ENCODE data around the gene AFP. TPM values are rescaled to one million over a fixed set of nuclear protein-coding genes. Genes with fewer than 3 reads are reported as not detected.

AFP gene
- total and polyA plus RNA-seq, 2 of the 8 experiments (the other 6 are each of a cell fraction or from before 2014, with no cell fraction given) = 6.1 to 10.4 TPM

DNA sequence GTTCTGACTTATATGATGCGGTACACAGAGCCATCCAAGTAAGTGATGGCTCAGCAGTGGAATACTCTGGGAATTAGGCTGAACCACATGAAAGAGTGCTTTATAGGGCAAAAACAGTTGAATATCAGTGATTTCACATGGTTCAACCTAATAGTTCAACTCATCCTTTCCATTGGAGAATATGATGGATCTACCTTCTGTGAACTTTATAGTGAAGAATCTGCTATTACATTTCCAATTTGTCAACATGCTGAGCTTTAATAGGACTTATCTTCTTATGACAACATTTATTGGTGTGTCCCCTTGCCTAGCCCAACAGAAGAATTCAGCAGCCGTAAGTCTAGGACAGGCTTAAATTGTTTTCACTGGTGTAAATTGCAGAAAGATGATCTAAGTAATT lies 15.4 kb upstream of the AFP start:
- Histone ChIP-seq H2AK5ac (ENCODE audit: low read depth, low read length) (no peak overlapping the region), H2BK120ac (replicated peaks; ENCODE audit: low read depth, low read length) (no peak overlapping the region), H3K14ac (ENCODE audit: insufficient read length) (no peak overlapping the region), H3K9ac (replicated peaks in 1 of 4; ENCODE audit: extremely low read depth in 1 of 4, low read depth in 3 of 4, low read length in 3 of 4) (no peak overlapping the region), H2BK15ac (ENCODE audit: low read length) (no peak overlapping the region), H2BK5ac (ENCODE audit: low read depth, low read length) (no peak overlapping the region), H3K4ac (replicated peaks; ENCODE audit: insufficient read length, low read depth, low read length) (no peak overlapping the region), H3K23ac (ENCODE audit: insufficient read length) (no peak overlapping the region), H2AFZ (ENCODE audit: low read length) (no peak overlapping the region), H4K5ac (ENCODE audit: insufficient read length, low read depth, low read length) (no peak overlapping the region), H3K18ac (ENCODE audit: extremely low read depth, low read length) (no peak overlapping the region), H3K23me2 (ENCODE audit: low read depth, low read length) (no peaks in the 10 kb centered on the region), H4K91ac (replicated peaks; ENCODE audit: insufficient read length, low read length) (no peak overlapping the region), H3K27ac (ENCODE audit: low read depth, low read length) (no peak overlapping the region), H3K4me3 (ENCODE audit: extremely low read depth in 1 of 4, insufficient read depth in 2 of 4, low read depth in 3 of 4, low read length in 4 of 4) (no peak overlapping the region), H4K20me1 (replicated peaks in 1 of 2; ENCODE audit: control insufficient read depth in 1 of 2, insufficient read depth in 2 of 2, low read length in 2 of 2) (no peaks in the 10 kb centered on the region), H3K56ac (replicated peaks; ENCODE audit: insufficient read length, low read depth, low read length) (no peak overlapping the region), H3K4me2 (ENCODE audit: insufficient read depth in 1 of 2, low read depth in 2 of 2, low read length in 2 of 2) (no peak overlapping the region), H2BK20ac (ENCODE audit: low read length) (no peak overlapping the region), H3K9me3 (ENCODE audit: insufficient read depth in 2 of 2, low read depth in 1 of 2, low read length in 1 of 2) (no peaks in the 10 kb centered on the region), H2BK12ac (ENCODE audit: low read depth, low read length) (no peak overlapping the region), H3K36me3 (ENCODE audit: control insufficient read depth in 2 of 4, insufficient read depth in 4 of 4, low read length in 3 of 4) (no peaks in the 10 kb centered on the region), H3K79me1 (ENCODE audit: low read depth, low read length) (no peaks in the 10 kb centered on the region), H4K8ac (ENCODE audit: extremely low read depth, insufficient read depth, low read length) (no peak overlapping the region), H3K79me2 (ENCODE audit: control insufficient read depth in 1 of 2, insufficient read depth in 2 of 2, low read length in 2 of 2) (no peaks in the 10 kb centered on the region), H3K4me1 (replicated peaks in 1 of 4; ENCODE audit: control insufficient read depth in 3 of 4, insufficient read depth in 4 of 4, low read length in 3 of 4) (peaks cover 0 to 4% (median 0%) of the 10 kb centered on the region in 4 experiments; a peak in 3 of 7 replicates), H3K27me3 (replicated peaks in 1 of 4; ENCODE audit: control insufficient read depth in 3 of 4, extremely low read depth in 1 of 4, insufficient read depth in 3 of 4, low read length in 3 of 4) (no peaks in the 10 kb centered on the region)
- 97% methylated on average over 2 of the region's 2 CpGs; no CpG with 5 or more reads in 1 of the 2 experiments for WGBS, 2 experiments (ENCODE audit: extremely low coverage in 1 of 2, insufficient coverage in 1 of 2, insufficient read length in 1 of 2, insufficient replicate concordance in 2 of 2, low coverage in 1 of 2, low lambda C conversion rate in 2 of 2, missing lambda C conversion rate in 1 of 2)
- ChIA-PET CTCF (ENCODE audit: partially characterized antibody) (interaction anchor here (1.4 to 3.0 kb wide), 3 partner anchors 13 to 79 kb away, joined by 5 to 20 read pairs (median 11); partner anchors contain the start of gene AFP), POLR2A (ENCODE audit: partially characterized antibody) (no interaction called here)
- no peak for DNase-seq (ENCODE audit: low read depth in 1 of 2, low spot score in 2 of 2)
- no peak for FAIRE-seq
- no peak for TF ChIP-seq KDM4A (IDR thresholded peaks at IDR 0.05; ENCODE audit: low read depth, low read length, severe bottlenecking)
